GM19372 (cell line): ENCODE data around the gene HS6ST3.
"Not testable (repeated sequence)": the region's sequence is repeated elsewhere in the genome, so short reads cannot be mapped to it uniquely, and the experiment has no call there.

Source experiments
- ATAC-seq: cut with Tn5 transposase; IDR thresholded peaks from one replicate; pipeline ENCODE4 v1.9.1; 2021; ENCODE audit warnings: mild to moderate bottlenecking, low read depth, moderate library complexity; ENCODE audit not compliant: unreplicated experiment

Gene HS6ST3

GRCh38 chr13:96089749-96090239, at the start of gene HS6ST3:
TSS of gene HS6ST3 (plus strand) at chr13:96090107.
- ATAC-seq: no peak

- no peak for ATAC-seq
Measured at GRCh38 chr13:96041326-96042110, 48.4 kb upstream of the HS6ST3 start.

DNA sequence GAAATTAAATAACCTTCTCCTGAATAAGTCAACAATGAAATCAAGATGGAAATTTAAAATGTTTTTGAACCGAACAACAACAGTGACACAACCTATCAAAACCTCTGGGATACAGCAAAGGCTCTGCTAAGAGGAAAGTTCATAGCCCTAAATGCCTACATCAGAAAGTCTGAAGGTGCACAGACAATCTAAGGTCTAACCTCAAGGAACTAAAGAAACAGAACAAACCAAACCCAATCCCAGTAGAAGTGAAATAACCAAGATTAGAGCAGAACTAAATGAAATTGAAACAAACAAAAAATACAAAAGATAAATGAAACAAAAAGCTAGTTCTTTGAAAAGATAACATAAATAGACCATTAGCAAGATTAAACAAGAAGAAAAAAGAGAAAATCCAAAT, 45.7 kb upstream of the HS6ST3 start:
- ATAC-seq: no peak

DNA sequence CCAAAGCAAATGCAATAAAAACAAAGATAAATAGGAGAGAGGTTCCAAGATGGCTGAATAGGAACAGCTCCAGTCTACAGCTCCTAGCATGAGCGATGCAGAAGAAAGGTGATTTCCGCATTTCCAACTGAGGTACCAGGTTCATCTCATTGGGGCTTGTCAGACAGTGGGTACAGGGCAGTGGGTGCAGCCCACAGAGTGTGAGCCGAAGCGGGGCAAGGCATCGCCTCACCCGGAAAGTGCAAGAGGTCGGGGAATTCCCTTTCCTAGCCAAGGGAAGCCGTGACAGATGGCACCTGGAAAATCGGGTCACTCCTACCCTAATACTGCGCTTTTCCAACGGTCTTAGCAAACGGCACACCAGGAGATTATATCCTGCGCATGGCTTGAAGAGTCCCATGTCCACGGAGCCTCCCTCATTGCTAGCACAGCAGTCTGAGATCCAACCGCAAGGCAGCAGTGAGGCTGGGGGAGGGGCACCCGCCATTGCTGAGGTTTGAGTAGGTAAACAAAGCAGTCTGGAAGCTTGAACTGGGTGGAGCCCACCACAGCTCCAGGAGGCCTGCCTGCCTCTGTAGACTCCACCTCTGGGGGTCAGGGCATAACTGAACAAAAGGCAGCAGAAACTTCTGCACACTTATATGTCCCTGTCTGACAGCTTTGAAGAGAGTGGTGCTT, 43.3 kb upstream of the HS6ST3 start:
- ATAC-seq: not testable (repeated sequence)

GRCh38 chr13:96050955-96051354, 39.0 kb upstream of the HS6ST3 start:
- not testable (repeated sequence) for ATAC-seq

GRCh38 chr13:96051491-96051890, 38.4 kb upstream of the HS6ST3 start:
- not testable (repeated sequence) for ATAC-seq

GRCh38 chr13:96051946-96052345, 38.0 kb upstream of the HS6ST3 start:
- not testable (repeated sequence) for ATAC-seq

- ATAC-seq: no peak
Measured at GRCh38 chr13:96052656-96053002, 37.3 kb upstream of the HS6ST3 start.

DNA sequence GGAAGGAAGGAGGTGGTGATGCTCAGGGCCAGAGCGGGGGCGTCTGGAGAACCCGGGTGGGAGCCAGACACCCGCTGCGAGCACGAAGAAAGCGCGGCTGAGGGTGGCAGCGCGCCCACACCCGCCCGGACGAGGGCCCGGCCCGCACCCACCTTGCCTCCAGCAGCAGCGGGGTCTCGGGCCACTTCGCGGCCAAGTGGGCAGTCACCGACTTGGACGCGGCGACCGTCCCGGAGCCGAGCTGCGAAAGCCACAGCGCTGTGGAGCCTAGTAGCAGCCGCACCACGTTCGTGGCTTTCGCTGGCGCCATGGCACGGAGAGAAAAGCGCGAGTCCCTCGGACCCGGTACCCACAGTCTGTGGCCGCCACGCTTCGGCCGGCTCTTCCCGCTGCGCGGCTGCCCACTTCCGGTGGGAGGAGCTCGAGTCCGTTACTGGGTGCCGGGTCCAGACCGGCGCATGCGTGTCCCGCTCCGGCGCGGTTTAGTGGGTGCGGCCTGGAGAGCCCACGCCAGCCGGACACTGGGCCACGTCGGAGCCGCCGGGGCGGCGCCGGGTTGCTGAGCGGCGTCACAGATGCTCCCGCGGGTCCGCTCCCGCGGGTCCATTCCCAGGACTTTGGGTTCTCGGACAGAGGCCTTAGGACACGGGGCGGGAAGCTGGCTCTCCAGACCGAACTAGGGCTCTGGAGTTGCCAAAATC, 36.8 kb upstream of the HS6ST3 start, which contains the start of gene UGGT2:
Gene UGGT2, minus strand, starts transcription at position 399 of the 701 bp plus-strand sequence. Its CDS starts 89 bp downstream, at position 310.
- no peak for ATAC-seq

DNA sequence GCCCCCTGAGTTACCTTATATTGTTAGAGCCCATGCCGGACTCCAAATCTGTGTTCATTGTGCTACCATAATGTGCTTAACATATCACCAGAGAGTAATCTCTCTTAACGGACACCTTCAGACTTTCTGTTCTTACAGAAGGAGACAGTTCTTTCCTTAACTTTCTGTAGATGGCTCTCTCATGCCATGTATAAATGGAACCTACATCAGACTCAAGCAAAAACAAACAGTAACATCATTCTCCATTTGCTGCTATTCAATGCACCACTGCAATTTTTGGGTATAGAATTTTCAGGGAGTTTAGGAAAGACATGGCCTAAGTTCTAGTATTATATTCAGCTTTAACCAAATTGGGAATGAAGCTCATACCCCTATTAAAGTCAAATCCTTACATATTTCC, 24.1 kb upstream of the HS6ST3 start:
- ATAC-seq: no peak

DNA sequence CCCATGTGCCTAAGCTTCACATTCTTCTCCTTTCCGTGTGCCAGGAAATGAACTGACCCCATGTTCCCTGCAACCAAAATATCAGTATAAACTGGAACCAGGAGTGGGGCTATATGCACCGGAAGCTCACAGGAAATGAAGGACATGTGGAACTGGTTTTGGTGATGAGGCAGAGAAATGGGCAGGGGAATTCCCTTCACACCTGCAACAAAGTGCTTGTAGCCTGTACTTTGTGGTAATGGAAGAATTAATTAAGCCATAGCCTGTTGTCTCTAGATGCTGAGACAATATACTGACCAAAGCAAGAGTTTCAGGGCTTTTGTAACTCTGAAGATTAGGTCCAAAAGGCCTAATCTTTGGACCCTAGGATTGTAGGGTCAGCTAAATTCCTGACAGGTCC, 21.2 kb upstream of the HS6ST3 start:
- ATAC-seq: no peak

GRCh38 chr13:96071504-96071903, 18.4 kb upstream of the HS6ST3 start:
- ATAC-seq: no peak

DNA sequence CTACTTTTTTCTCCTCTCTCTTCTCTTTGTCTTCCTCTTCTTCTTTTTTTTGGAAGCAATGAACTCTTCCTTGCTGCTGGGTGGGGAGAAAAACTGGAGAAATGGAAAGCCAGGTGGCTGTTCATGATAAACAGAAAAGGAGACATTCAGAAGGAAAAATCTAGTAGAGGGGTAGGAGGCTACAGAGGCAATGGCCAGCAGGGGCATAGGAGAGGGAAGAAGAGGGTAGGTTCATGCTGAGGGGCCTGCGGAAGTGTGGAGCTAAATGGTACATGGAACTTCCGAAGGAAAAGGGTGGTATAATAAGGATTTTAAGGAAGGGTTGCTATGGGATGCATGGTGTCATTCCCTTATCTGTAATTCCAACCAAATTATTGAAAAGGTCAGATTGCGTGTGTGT, 17.5 kb upstream of the HS6ST3 start:
- ATAC-seq: no peak

DNA sequence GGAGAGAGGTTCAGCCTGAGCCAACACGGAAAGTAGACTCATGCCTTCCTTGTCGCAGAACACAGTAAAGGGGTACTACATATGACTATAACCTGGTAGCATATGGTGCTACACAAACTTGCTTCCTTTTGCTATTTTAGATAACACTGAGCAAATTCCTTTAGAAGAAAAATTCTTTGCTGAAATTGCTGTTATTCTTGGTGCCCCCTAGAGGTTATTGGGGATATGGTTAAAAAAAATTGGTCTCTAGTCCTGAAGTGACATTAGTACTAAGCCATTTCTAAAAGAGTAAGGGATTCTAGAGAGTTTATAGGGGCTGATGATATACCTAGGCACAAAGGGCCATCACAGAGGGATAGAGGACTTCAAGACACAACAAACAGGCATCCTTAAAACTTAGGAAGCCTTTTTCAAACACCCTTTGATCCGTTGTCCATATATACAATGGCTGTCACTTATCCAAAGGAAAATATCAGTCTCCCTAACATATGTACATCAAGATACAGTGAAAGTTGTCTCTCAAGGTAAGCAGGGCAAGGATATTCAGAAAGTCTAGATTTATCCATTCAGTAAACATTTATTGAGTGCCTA, 13.9 kb upstream of the HS6ST3 start:
- no peak for ATAC-seq

- ATAC-seq: no peak
Measured at GRCh38 chr13:96080676-96081075, 9.2 kb upstream of the HS6ST3 start.

- no peak for ATAC-seq
Measured at GRCh38 chr13:96081888-96082287, 8.0 kb upstream of the HS6ST3 start.

- ATAC-seq: no peak
Measured at GRCh38 chr13:96082640-96083039, 7.3 kb upstream of the HS6ST3 start.

GRCh38 chr13:96086736-96087135, 3.2 kb upstream of the HS6ST3 start:
- ATAC-seq: no peak

DNA sequence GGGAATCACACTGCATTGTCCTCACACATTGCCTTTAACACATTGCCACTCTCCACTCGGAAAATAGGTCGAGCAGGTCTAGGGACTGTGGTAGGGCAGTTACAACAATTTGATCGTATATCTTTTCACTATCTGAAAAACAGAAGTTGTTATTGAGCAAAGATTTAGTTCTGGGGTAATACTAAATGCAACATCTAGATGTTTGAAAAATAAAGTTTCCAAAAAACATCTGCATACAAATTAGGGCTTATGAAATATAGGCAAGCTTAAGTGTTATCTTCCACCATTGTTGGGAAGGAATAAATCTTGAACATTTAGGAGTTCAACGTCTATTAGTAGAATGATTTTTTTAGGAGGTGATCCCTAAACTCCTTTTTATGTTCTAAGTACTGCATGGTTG, 768 bp upstream of the HS6ST3 start:
- ATAC-seq: no peak

GRCh38 chr13:96090240-96091101, 564 bp downstream of the HS6ST3 start:
- no peak for ATAC-seq
